ENCODE results near the gene PAEP.
"Not testable (repeated sequence)": the region's sequence is repeated elsewhere in the genome, so short reads cannot be mapped to it uniquely, and the experiment has no call there.

Gene PAEP

DNA sequence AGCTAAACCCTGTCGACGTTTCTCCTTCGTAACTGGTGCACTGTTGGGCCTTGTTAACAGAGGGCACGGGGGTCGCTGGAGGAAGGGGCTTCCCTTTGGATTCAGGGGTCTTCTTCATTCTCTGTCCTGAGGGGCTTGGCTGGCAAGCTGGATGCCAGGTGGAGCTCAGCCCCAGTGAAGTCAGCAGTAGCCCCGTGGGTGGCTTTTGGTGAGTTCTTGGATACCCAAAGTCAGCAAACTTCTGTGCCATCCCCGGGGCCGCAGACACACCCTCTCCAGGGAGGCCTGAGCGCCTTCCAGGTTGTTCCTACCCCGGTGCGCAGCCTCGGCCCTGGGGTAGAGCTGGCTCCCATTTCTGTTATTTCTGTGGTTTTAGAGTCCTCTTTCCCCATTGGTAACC lies 27.9 kb upstream of the PAEP start:
- in situ Hi-C loops (cut with MboI; ENCODE audit: low sequenced_read_pairs, unreplicated experiment), result no loop called here
- DNase-seq (ENCODE audit: low spot score), result no peak
- TF ChIP-seq, protein P1, sequence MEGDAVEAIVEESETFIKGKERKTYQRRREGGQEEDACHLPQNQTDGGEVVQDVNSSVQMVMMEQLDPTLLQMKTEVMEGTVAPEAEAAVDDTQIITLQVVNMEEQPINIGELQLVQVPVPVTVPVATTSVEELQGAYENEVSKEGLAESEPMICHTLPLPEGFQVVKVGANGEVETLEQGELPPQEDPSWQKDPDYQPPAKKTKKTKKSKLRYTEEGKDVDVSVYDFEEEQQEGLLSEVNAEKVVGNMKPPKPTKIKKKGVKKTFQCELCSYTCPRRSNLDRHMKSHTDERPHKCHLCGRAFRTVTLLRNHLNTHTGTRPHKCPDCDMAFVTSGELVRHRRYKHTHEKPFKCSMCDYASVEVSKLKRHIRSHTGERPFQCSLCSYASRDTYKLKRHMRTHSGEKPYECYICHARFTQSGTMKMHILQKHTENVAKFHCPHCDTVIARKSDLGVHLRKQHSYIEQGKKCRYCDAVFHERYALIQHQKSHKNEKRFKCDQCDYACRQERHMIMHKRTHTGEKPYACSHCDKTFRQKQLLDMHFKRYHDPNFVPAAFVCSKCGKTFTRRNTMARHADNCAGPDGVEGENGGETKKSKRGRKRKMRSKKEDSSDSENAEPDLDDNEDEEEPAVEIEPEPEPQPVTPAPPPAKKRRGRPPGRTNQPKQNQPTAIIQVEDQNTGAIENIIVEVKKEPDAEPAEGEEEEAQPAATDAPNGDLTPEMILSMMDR (IDR thresholded peaks at IDR 0.05; ENCODE audit: borderline replicate concordance, control extremely low read depth, extremely low read depth, insufficient read depth, missing control alignments), result no peak

DNA sequence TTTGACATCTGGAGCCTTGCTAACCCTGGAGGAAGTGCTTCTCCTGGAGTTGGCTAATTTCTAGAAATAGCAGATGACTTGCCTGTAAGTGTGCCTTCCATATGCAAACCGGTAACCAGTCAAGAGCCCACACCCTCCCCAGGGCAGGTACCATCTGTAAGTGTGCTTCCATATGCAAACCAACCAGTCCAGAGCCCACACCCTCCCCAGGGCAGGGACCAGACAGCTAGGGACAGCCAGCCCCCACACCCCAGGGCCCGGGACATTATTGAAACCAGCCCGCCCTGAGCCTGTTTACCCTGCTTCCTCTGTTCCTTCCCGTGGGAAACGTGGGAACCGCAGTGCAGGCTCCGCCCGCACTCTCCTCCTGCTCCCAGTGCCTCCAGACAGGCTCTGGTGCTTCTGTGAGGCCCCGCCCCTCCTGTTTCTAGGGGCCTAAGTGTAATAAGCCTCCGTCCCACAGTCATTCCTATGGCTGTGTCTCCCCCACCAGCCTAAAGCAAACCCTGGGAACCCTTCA lies 27.3 kb upstream of the PAEP start:
- DNase-seq (ENCODE audit: low spot score); in situ Hi-C loops (cut with MboI; ENCODE audit: low sequenced_read_pairs, unreplicated experiment): not testable (repeated sequence)

DNA sequence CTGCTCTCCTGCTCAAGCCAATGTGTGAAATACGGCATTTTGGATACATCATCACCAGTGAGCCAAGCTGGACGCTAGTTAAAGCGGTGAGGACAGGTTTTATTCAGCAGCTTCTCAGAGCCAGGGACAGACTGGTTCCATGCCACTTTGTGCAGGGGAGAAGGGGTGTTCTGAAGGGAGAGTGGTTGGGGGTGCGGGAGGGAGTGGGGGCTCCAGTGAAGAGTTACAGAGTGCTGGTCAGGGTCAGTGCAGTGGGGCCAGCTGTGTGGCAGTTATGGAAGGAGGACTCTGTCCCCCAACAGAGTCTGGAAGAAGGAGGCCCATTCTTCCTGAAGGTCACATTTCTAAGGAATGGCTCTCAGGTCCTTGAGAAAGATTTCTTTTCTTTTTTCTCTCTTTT lies 26.7 kb upstream of the PAEP start:
- DNase-seq (ENCODE audit: low spot score); in situ Hi-C loops (cut with MboI; ENCODE audit: low sequenced_read_pairs, unreplicated experiment): not testable (repeated sequence)

DNA sequence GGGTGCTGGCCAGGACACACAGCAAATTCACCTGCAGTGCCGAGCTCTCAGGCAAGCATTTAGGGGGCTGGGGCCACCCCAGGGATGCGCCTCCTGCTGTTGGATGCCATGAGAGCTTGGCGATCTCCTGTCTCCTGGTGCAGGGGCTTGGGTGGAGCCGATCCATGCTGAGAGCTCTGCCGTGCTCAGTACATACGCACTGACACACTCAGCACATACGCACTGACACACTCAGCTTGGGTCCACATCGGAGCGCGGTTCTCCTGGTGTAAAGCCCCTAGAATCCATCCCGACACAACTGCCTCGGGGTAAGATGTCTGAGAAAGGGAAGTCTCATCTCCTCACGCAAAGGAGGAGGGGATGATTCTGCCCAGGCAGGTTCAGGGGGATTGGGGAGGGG lies 25.9 kb upstream of the PAEP start:
- DNase-seq (ENCODE audit: low spot score); in situ Hi-C loops (cut with MboI; ENCODE audit: low sequenced_read_pairs, unreplicated experiment): not testable (repeated sequence)

DNA sequence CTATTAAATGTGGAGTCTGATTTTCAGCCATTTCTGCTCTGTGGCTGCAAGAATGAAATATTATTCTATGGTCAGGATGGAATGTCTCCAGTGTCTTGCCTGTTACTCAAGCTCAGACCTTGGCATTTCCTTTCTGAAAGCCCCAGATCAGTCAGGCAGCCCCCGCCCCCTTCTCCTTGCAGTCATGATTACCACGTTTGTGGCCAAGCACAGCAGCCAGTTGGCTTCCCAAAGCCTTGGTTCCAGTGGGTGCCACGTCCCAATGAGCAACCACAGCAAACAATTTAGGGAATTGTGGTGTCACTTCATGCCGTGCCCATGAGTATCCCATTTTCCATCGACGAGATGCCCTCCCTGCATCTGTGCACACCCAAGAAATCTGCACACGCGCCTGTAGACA lies 25.3 kb upstream of the PAEP start:
- TF ChIP-seq, protein P1 (IDR thresholded peaks at IDR 0.05; ENCODE audit: borderline replicate concordance, control extremely low read depth, extremely low read depth, insufficient read depth, missing control alignments), result no peak
- in situ Hi-C loops (cut with MboI; ENCODE audit: low sequenced_read_pairs, unreplicated experiment), result no loop called here
- no peak for DNase-seq (ENCODE audit: low spot score)

DNA sequence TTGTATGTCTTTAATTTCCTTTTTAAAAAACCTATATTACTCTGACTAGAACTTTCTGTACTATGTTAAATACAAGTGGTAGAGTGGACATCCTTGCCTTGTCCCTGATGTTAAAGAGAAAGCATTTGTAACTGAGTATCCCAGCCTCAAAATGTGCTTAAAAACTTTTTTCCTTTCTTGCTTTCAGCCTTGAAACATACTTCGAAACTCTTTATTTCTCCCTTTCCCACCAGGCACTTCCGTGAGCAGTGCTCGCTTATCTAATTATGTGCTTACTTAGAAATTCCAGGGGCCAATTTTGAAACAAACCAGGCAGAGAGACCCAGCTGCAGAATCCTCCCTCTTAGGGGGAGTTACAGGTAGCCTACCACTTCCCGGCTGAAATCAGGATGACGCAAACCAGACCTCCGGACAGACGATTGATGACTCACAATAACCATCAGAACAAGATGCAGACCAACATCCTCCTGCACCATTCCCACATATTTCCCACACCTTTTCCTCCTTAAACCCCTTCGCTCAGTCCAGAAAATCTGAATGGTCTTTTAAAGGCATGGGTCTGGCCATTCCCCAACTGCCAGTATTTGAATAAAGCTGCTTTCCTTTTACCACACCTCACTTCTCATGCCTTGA lies 18.2 kb upstream of the PAEP start:
- in situ Hi-C loops (cut with MboI; ENCODE audit: low sequenced_read_pairs, unreplicated experiment); DNase-seq (ENCODE audit: low spot score): not testable (repeated sequence)

DNA sequence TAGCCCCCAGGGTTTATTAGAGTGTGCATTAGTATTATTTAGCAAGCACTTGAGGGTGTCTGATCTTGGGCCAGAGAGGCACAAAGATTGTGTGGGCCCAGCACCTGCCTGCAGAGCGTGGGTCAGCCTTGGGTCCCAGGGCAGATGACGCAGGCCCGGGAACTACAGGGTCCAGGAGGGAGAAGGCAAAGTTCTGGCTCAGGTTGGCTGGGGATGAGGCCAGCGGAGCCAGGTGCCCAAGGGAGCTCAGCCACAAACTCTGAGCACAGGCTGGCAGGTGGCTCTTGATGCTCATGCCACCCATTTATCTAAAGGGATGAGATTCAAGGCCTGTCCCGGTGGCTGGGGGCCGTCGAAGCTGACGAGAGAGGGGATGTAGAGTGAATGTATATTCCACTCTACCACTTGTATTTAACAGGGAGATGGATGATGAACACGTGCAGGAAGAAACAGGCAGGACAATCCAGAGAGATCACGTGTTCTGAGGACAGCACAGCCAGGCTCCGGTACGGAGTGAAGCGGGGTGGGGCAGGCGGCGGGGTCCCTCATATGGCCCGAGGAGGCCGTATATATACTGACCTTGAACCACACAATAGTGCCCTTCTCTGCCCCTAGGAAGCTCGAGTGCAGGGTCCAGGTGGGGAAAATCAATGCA lies 16.4 kb upstream of the PAEP start:
- TF ChIP-seq, protein P1 (IDR thresholded peaks at IDR 0.05; ENCODE audit: borderline replicate concordance, control extremely low read depth, extremely low read depth, insufficient read depth, missing control alignments), result no peak
- DNase-seq (ENCODE audit: low spot score), result no peak
- in situ Hi-C loops (cut with MboI; ENCODE audit: low sequenced_read_pairs, unreplicated experiment), result no loop called here

DNA sequence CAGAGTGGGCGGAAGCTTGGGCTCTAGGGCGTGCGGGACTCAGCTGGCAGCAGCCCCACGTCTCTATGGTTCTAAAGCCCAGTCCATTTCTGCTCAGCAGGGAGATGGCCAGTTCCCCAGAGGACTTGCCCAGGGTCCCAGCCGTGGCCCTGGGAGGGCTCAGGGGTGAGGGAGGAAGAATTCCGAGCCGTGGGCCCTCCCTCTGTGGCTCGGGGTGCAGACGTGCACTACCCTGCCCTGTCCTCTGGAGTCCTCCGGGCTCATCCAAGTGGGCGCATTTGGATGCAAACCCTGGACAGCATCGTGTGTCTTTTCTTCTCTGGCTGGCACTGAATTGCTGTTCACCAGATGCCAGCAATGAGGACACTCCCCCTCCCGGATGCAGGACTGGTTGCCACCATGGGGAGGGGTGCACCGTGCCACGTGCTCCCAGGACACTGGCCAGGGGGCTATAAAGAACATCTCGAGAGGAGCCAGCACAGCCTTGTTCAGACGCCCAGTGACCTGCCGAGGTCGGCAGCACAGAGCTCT lies 15.8 kb upstream of the PAEP start, which contains the start of gene OBP2A:
TSS of gene OBP2A (plus strand) at position 481 of the 531 bp plus-strand sequence. CDS start 55 bp downstream, outside the sequence.
- DNase-seq (ENCODE audit: low spot score); in situ Hi-C loops (cut with MboI; ENCODE audit: low sequenced_read_pairs, unreplicated experiment): not testable (repeated sequence)

DNA sequence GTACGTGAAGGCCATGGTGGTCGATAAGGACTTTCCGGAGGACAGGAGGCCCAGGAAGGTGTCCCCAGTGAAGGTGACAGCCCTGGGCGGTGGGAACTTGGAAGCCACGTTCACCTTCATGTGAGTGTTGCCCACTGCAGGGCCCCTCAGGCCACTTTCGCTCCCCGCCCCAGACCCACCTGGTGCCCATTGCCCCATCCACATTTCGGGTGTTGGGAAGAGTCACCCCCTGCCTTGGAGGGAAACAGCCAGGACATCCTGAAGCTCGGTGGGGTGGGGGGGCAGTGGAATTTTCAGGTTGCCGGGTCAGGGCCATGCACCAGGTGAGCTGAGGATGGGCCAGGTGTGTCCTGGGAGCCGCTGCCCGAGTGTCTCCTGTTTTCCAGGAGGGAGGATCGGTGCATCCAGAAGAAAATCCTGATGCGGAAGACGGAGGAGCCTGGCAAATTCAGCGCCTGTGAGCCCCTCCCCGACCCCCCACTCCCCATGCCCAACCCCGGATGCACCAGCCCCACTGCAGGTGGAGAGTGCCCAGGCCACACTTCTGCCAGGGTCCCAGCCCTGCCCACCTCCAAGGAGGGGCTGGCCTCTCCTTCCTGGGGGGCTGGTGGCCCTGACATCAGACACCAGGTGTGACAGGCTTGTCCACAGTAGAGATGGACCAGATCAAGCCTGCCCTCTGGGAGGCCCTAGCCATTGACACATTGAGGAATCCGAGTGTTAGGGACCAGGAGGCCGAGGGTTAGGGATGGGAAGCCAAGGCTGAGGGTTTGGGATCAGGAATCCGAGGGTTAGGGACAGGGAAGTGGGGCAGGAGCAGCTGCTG lies 14.6 kb upstream of the PAEP start:
- DNase-seq (ENCODE audit: low spot score); in situ Hi-C loops (cut with MboI; ENCODE audit: low sequenced_read_pairs, unreplicated experiment): not testable (repeated sequence)

Data from GM13976 (cell line).